HG03175 (cell line): ENCODE measurements around the gene TNNT1.
A peak's percentile ranks its signal among the peaks of the same experiment; 100 is the strongest.
"Not testable (repeated sequence)": the region's sequence is repeated elsewhere in the genome, so short reads cannot be mapped to it uniquely, and the experiment has no call there.

Experiments
- ATAC-seq: cut with Tn5 transposase; IDR thresholded peaks from one replicate; pipeline ENCODE4 v1.9.1; 2021; ENCODE audit warnings: mild to moderate bottlenecking, moderate library complexity; ENCODE audit not compliant: unreplicated experiment

Gene TNNT1, protein sequence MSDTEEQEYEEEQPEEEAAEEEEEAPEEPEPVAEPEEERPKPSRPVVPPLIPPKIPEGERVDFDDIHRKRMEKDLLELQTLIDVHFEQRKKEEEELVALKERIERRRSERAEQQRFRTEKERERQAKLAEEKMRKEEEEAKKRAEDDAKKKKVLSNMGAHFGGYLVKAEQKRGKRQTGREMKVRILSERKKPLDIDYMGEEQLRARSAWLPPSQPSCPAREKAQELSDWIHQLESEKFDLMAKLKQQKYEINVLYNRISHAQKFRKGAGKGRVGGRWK

DNA sequence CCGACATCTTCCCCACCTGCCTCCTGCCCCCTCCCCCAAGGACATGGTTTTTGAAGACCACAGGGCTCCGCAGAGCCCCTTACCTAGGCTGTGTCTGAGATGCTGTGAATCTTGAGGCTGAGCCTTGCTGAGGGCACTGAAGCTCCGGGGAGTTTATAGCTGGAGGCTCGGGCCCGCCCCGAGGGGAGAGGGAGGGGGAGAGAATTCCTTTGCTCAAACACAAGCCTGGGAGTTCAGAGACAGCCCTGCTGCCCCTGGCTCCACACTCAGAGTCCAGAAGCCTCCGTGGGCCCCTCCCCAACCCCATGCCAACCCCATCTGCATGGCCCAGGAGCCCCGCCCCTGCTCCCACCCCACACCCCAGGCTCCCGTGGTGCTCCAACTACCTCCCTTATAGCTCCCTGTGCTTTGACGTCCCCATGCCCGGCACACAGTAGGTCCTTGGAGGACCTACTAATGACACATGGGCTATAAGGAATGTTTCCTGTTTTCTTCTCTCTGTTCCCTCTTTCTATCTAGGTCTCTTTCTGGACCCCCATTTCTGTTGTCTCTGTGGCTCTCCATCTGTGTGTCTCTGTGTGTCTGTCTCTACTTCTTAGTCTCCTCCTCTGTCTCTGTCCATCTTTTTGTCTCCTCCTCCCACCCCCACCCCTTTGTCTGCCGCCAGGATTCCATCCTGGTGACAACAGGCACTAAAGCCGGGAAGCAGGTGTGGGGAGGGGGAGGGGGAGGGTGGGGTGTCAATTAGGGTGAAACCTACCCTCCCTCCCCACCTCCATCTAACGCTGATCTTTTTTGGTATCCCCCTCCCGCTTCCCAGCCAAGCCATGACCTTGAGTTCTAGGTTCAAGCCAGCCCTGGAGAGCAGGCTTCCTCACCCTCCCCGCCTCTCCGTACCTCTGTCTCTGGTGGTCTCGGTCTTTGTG, at the start of gene TNNT1:
TNNT1 (minus strand) TSS at position 129 of the 926 bp plus-strand sequence. CDS start 2,049 bp downstream, outside the sequence.
- ATAC-seq: no peak

DNA sequence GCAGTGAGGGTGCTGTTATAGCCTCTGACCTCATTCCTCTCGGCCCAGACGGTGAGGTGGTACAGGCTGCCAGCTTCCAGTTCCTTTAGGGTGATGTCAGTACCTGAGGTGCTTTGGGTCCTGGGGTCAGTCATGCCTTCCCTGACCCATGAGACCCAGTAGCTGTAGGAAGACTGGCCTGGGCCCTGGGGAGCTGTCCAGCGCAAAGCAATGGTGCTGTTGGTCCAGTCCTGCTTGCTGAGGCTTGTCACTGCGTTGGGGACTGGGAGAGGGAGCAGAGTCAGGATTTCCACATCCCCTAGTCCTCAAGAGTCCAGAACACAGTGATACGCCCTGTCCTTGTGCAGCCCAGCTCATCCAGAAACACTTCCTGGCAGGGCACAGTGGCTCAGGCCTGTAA, 49.6 kb upstream of the TNNT1 start:
- no peak for ATAC-seq

DNA sequence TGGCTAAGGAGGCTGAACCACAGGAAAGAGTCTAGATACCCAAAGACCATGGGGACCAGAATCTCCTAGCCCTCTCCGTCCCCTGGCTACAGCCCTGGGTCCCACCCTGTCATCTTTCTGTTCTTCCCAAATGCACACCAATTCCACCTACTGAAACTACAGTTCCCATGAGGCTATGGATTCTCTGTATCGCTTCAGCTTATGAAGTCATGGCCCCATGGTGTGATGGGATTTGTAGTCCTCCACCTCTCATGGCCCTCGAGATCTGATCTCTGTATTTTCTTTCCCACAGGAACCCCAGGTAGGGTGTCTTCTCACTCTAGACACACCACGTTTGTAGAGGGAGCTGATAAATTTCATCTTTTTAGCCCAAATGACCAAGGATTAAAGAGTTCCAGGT, 48.5 kb upstream of the TNNT1 start:
- ATAC-seq: no peak

DNA sequence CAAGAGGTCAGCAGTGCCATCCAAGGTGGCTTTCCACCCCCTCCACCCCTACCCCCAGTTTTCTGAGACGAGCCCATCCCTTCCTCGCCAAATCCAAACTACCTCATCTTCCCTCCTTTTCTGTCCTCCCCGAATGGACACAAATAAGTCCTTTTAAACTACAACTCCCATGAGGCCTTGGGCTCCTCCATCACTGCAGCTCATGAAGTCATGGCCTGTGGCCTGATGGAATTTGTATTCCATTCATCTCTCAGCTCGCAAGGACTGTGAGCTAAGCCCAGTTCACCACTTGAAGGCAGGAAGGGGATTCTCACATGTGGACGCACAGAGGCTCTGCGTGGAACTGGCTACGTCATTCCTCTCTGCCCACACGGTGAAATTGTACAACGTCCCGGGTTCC, 47.8 kb upstream of the TNNT1 start:
- no peak for ATAC-seq

DNA sequence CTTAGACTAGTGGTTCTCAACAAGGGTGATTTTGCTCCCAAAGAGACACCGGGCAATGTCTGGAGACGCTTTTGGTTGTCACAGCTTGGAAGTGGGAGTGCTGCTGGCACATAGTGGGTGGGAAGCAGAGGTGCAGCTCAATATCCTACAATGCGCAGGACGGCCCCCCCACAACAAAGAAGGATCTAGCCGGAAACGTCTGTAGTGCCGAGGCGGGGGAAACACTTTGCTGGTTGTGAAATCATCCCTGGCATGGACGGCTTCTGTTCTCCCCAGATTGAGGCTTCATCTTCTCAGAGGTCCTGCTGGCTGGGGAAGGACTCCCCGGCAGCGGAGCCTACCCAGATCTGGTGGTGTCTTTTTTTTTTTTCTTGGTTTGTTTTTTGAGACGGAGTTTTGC, 44.5 kb upstream of the TNNT1 start:
- ATAC-seq: no peak

DNA sequence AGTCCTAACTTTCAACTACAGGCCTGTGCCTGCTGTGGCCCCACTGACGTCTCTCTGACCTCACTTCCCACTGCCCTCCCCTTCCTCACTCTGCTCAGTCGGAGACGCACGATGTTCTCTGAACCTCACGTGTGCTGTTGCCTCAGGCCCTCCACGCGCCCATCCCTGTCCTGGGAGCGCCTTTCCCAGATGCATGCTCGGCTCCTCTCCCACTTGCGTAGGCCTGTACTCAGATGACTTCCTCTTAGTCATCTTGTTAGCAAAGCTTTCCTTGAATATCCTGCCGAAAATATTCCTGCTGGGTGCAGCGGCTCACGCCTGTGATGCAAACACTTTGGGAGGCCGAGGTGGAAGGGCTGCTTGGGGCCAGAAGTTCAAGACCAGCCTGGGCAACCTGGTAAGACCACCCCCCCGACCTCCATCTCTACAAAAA, 40.4 kb upstream of the TNNT1 start:
- no peak for ATAC-seq

DNA sequence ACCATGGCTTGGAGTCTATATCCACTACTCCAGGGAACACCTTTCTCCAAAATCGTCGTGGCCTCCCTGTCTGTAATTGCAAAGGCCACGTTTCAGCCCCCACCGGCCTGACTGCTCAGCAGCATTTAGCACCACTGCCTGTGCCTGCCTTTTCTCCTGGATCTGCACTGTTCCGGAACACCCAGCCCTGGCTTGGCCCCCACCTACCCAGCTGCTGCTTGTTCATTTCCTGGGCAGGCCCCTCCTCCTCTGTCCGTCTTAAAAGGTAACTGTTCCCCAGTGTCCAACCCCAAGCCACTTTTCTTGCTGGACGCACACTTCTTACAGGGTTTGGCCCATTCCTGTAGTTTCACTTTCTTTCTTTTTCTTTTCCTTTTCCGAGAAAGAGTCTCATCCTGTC, 39.6 kb upstream of the TNNT1 start:
- ATAC-seq: no peak

DNA sequence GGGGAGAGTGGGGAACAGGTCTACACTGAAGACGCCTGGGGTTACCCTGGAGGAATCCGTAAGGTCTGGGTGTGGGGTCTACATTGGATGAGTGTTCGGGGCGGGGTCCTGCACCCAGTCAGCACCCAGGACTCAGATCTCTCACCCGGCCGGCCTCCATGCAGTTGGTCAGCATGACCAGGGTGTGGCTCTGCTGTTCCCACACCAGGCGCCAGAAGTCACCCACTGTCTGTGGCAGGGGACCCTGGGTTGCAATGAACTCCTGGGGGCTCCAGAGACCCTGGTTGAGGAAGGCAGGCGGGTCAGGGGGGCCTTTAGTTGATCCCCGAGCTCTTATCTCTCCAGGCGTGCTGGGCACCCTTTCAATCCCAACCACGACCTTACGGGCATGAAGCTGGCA, 37.1 kb upstream of the TNNT1 start:
- no peak for ATAC-seq

DNA sequence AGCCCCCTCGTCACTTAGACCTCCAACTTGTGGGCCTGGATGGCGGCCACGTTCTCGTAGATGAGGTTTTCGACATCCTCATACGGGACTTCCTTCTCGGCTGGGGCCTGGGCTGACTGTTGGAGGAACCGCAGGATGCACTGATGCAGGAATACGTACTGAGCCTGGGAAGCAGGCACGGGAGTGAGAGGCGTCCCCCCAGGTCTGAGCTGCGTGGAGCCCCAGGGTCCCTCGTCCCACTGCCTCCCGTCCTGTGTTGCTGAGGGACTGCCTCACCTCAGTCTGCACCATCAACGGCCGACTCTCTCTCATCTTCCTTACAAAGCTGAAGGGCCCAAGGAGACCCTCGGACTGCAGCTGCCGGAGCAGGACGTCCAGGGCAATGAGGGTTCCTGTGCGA, 32.7 kb upstream of the TNNT1 start:
- ATAC-seq: no peak

DNA sequence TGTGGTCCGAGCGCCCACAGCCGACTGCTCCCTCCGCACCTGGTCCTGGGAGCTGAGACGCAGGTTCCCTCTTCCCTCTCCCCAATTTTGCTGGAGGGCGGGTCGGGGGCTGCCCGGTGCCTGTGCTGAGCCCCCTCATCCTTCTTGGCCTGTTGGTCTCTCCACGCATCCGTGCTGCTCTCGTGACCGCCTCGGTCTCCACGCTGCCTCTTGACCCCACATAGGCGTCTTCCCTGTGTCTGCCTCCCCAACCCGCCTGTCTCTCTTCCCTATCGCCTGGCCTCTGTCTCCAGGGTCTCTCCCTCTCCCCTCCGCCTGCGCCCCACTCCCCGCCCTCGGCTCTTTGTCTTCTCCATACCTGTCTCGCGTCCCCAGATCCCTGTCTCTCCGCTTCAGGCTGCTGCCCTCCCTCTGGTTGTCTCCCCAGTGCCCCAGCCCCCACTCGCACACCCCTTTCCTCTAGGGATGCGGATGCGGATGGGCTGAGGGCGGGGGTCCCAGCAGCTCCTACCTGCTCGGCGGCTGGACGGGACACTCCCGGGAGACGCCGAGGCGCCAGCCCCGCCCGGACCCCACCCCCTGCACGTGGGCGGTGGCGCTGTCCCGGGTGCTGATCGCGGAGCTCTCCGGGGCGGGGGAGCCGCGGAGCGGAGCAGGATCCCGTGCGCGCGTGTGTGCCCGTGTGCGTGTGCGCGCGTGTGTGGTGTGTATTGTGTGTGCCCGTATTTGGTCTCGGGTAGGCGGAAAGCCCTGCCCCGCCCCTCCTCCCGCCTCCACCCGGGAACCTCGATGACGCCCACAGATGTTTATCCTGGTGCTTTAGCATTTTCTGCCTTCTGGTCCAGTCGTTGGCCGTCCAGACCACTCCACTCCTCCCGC, 30.8 kb upstream of the TNNT1 start, which contains the start of gene SYT5:
SYT5 (minus strand) TSS at position 684 of the 879 bp plus-strand sequence. CDS start 1,248 bp downstream, outside the sequence.
- no peak for ATAC-seq

DNA sequence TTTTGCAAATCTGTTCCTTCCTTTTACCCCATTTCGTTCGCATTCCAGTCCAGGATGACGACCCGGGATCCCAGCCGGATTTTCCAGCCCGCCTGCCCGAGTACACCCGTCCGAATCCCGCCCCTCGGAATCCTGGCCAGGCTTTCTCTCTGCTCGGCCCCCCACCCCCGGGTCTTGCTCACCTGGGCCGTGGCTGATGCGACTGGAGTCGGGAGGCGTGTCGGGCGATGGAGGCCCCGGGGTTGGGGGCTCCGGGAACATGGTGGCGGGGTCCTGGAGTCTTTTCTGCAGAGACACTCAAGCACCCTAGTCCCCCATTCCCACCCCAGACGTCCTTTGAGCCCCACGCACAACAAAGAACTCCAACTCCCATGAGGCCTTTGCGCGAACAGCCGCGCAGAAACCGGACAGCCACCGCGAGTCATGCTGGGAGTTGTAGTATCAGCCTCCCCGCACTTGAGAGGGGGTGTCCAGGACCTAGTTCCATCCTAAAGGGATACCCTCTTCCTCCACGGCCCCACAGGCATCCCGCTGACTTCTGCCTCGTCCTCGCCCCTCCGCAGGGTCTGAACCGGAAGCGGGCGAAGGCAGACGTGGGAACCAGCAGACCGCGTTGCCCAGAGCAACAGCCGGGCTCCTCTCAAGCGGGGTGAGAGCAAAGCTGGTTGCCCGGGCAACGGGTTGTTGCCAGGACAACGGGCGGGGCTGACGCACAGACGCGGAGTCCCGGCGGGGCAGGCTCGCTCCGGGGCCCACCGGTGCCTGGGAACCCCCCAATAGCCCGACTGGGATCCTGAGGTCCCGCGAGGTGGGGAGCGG, 30.0 kb upstream of the TNNT1 start:
- ATAC-seq: peak; percentile 75

DNA sequence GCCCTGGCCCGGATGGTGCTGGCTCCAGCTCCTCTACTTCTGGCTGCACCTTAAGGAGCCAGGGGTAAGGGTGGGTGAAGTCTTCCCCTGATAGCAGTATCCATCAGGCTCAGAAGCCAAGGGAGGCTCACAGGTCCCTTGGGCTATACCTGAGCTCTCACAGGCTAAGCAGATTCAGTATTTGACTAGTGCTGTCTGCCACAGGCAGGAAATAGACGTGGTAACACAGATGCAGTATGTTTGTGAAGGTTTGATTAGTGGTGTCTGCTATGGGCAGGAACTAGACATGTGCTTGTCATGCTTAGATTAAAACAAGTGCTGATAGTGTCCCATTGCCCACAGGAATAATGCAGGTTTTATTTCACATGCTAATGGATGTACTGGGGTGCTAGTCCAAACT, 27.1 kb upstream of the TNNT1 start:
- ATAC-seq: no peak

DNA sequence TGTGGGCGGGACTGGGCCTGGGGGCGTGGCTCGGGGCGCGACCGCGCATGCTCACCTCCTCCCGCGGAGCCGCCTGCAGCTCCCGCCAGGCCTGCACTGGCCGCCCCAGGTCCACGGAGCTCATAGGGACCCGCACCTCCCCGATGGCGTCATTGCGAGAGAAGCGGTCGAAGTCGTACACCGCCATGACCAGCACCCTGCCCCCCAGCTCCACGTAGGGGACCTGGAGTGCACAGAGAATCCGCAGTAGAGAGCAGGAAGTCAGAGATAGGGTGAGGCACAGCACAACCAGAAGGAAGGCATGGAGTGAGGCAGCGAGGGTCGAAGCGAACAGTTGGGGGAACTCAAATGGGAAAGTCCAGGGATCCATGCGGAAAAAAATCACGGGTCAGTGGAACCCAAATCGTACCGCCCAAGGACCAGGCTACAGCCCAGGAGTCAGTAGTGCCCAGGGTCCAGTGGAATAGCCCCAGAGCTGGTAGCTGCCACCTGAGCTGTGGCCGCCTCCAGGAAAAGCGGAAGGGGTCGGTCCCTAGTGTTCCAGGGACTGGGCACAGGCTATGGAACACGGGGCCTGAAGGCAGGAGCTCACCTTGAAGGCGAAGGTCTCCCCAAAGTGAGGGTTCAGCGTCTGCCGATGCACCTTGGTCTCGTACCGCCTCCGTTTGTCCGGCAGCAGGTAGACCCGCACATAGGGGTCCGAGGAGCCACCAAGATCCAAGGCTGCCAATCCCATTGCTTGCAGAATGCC, 26.3 kb upstream of the TNNT1 start:
- ATAC-seq: no peak

DNA sequence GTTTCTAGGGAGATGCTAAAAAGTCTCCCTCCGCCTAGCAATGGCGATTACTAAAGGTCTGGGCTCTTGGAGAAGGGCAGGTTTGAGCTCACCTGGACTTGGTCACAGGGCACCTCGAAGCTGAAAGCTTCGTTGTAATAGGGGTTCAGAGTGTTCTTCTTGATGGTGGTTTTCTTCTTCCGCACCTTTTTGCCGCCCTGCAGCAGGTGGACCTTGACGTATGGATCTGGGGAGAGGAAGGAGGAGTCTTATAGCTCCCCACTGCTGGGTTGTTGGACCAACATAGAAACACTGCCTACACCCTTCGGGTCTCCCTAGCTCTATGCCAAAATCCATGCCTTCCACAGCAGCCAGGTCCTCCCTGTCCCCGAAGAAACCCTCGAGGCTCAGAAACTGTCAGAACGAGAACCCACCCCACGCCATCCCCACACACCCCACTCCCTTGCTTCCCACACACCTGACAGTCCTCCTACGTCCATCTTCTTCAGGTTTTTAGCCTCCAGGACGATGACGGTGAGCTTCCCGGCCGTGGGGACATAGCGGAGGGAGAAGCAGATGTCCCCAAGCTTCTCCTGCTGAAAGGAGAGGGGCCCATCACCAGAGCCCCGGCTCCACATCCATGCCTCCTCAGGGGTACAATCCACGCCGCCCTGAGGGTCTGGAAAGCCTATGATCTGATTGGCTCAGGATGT, 25.6 kb upstream of the TNNT1 start:
- ATAC-seq: no peak

DNA sequence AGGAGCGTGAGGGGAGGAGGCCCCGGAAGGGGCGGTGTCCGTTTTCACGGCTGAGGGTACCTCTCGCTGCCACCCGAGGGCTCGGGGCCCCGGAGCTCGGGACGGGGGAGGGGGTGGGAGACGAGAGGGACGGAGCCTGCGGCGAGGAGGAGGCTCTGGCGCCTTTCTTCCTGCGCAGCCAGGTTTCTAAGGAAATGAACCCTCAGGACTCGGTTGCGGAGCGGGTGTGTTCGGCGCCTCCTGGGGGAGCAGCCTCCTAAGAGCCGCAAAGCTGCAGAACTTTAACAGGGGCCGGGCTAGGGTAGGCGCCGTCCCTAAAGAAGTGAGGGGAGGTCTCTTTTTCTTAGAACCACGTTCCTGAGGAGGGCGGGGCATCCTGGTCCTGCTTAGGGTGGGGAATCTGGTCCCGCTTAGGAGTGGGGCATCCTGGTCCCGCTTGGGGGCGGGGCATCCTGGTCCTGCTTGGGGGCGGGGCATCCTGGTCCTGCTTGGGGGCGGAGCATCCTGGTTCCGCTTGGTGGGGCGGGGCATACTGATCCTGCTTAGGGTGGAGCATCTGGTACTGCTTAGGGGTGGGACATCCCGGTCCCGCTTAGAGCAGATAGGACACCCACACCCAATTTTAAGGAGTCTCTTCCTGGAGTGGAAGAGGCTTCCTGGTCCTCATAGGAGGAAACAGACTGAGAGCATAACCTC, 24.9 kb upstream of the TNNT1 start:
- no peak for ATAC-seq

DNA sequence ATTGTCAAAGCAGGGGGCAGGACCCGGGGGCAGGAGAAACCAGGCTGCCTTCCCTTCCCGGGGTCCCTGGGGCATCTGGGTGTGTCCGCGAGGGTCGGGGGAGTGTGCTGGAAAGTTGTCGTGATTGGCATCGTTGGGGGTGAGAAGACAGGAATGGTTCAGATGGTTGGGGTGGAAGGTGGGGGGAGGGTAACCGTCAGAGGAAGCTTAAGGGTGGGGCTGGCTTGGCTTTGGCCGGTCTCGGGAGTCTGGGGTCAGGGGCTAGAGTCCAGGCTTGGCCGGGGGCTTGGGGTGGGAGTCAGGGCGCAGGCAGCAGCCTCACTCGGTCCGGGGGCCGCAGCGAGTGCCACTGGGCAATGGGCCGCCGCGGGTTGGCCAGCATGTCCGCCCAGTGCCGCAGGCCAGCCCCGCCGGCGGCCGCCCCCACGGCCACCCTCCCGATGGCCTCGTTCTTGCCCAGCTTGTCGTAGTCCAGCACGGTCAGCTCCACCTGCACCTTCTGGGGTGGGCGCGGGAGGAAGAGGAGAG, 24.2 kb upstream of the TNNT1 start:
- ATAC-seq: no peak

DNA sequence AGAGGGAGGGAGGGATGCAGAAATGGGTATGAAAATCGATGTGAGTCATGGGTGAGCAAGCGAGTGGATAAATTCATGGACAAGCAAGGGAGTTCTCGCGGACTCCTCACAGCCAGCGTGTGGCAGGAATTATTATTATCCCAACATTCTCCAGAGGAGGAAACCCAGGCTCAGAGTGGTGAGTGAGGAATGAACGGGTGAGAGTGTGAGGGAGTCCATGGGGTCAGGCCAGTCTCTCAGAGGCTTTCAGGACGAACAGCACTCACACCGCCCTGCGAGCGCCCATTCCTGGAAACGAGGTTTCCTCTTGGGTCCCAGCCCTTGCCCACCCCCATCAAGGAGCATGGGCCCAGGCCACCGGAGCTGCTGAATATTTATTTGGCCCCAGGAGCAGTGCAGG, 23.7 kb upstream of the TNNT1 start:
- ATAC-seq: no peak

DNA sequence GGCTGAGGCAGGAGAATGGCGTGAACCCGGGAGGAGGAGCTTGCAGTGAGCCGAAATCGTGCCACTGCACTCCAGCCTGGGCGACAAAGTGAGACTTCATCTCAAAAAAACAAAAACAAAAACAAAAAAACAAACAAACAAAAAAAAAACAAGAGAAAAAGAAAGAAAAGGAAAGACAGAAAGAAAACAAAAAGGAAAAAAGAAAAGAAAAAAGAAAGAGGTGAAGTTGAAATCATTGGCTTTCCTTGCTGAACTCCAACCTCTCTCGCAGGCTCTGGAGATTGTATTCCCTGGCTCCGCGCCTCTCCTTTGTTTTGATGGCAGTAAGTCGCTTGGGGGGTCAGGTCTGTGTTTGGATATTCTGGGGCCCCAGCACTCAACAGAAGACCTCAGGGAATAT, 23.3 kb upstream of the TNNT1 start:
- ATAC-seq: not testable (repeated sequence)
